Measurements from ENCODE around the gene RPS24. TPM values are rescaled to one million over a fixed set of nuclear protein-coding genes. Genes with fewer than 3 reads are reported as not detected.

The RPS24 gene
- total and polyA plus RNA-seq, 2 of the 13 experiments (the other 11 are each of a cell fraction or from before 2014, with no cell fraction given), result 2,690 to 3,319 TPM

- TF ChIP-seq, protein P1, sequence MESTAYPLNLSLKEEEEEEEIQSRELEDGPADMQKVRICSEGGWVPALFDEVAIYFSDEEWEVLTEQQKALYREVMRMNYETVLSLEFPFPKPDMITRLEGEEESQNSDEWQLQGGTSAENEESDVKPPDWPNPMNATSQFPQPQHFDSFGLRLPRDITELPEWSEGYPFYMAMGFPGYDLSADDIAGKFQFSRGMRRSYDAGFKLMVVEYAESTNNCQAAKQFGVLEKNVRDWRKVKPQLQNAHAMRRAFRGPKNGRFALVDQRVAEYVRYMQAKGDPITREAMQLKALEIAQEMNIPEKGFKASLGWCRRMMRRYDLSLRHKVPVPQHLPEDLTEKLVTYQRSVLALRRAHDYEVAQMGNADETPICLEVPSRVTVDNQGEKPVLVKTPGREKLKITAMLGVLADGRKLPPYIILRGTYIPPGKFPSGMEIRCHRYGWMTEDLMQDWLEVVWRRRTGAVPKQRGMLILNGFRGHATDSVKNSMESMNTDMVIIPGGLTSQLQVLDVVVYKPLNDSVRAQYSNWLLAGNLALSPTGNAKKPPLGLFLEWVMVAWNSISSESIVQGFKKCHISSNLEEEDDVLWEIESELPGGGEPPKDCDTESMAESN (CRISPR knock-in tag; conservative IDR thresholded peaks at IDR 0.05), result peak; percentile 65; the same call in 1 of the 2 replicates
- peak; percentile 93 for TF ChIP-seq ZSCAN31 (CRISPR knock-in tag; IDR thresholded peaks at IDR 0.05; ENCODE audit: low read depth)
- TF ChIP-seq, protein P2, sequence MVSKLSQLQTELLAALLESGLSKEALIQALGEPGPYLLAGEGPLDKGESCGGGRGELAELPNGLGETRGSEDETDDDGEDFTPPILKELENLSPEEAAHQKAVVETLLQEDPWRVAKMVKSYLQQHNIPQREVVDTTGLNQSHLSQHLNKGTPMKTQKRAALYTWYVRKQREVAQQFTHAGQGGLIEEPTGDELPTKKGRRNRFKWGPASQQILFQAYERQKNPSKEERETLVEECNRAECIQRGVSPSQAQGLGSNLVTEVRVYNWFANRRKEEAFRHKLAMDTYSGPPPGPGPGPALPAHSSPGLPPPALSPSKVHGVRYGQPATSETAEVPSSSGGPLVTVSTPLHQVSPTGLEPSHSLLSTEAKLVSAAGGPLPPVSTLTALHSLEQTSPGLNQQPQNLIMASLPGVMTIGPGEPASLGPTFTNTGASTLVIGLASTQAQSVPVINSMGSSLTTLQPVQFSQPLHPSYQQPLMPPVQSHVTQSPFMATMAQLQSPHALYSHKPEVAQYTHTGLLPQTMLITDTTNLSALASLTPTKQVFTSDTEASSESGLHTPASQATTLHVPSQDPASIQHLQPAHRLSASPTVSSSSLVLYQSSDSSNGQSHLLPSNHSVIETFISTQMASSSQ (IDR thresholded peaks at IDR 0.05; ENCODE audit: low read depth), result no peak
- TF ChIP-seq, protein P2 (CRISPR knock-in tag; IDR thresholded peaks at IDR 0.05; ENCODE audit: borderline replicate concordance), result peak; percentile 56; the same call in 1 of the 2 replicates
- peak; percentile 22; the same call in 1 of the 2 replicates for TF ChIP-seq ZNF143 (CRISPR knock-in tag; IDR thresholded peaks at IDR 0.05)
- no peak for TF ChIP-seq CHD4 (IDR thresholded peaks at IDR 0.05; ENCODE audit: borderline replicate concordance, low read length)
- TF ChIP-seq ZBTB20 (CRISPR knock-in tag; IDR thresholded peaks at IDR 0.05; ENCODE audit: borderline replicate concordance, low read depth), result peak; percentile 82; the same call in 1 of the 2 replicates
- peak; percentile 56; the same call in 1 of the 2 replicates for TF ChIP-seq EED (CRISPR knock-in tag; IDR thresholded peaks at IDR 0.05)
- no peak for TF ChIP-seq MLX (CRISPR knock-in tag; IDR thresholded peaks at IDR 0.05)
- no peak for TF ChIP-seq RELA (CRISPR knock-in tag; IDR thresholded peaks at IDR 0.05)
- TF ChIP-seq SP2 (CRISPR knock-in tag; IDR thresholded peaks at IDR 0.05), result peak; percentile 29; the same call in 1 of the 2 replicates
- TF ChIP-seq SRY (CRISPR knock-in tag; IDR thresholded peaks at IDR 0.05), result peak; percentile 85; the same call in 1 of the 2 replicates
- no peak for TF ChIP-seq GZF1 (CRISPR knock-in tag; IDR thresholded peaks at IDR 0.05)
- TF ChIP-seq, protein P3, sequence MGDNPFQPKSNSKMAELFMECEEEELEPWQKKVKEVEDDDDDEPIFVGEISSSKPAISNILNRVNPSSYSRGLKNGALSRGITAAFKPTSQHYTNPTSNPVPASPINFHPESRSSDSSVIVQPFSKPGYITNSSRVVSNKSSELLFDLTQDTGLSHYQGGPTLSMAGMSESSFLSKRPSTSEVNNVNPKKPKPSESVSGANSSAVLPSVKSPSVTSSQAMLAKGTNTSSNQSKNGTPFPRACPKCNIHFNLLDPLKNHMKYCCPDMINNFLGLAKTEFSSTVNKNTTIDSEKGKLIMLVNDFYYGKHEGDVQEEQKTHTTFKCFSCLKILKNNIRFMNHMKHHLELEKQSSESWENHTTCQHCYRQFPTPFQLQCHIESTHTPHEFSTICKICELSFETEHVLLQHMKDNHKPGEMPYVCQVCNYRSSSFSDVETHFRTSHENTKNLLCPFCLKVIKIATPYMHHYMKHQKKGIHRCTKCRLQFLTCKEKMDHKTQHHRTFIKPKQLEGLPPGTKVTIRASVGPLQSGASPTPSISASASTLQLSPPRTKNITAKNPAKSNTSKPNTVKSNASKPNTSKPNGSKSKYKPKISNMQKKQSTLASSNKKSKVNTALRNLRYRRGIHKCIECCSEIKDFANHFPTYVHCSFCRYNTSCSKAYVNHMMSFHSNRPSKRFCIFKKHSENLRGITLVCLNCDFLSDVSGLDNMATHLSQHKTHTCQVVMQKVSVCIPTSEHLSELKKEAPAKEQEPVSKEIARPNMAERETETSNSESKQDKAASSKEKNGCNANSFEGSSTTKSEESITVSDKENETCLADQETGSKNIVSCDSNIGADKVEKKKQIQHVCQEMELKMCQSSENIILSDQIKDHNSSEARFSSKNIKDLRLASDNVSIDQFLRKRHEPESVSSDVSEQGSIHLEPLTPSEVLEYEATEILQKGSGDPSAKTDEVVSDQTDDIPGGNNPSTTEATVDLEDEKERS (CRISPR knock-in tag; IDR thresholded peaks at IDR 0.05), result 0 out of 2 replicates have a peak, but pooled peaks have one; percentile 41
- no peak for TF ChIP-seq FOXA1 (IDR thresholded peaks at IDR 0.05)
- no peak for TF ChIP-seq FOXA1 (CRISPR knock-in tag; IDR thresholded peaks at IDR 0.05)
- 0 out of 2 replicates have a peak, but pooled peaks have one; percentile 59 for TF ChIP-seq ZNF569 (CRISPR knock-in tag; IDR thresholded peaks at IDR 0.05; ENCODE audit: borderline replicate concordance)
- TF ChIP-seq MTF2 (CRISPR knock-in tag; IDR thresholded peaks at IDR 0.05; ENCODE audit: borderline replicate concordance), result no peak
- TF ChIP-seq ZNF724P (CRISPR knock-in tag; IDR thresholded peaks at IDR 0.05; ENCODE audit: borderline replicate concordance), result peak; percentile 36; the same call in 1 of the 2 replicates
- no peak for TF ChIP-seq PCBP1 (IDR thresholded peaks at IDR 0.05; ENCODE audit: borderline replicate concordance, low read depth, low read length)
Observed at GRCh38 chr10:78033637-78034470, at the start of gene RPS24 (continued).

All from HepG2 (cell line).